Ishikawa (cell line): Measurements from ENCODE around the gene KCNMB2.

Experiments used
- RAD21 ChIP-seq: IDR thresholded peaks from 2 replicates; pipeline ENCODE4 v1.6.1; 2012; ENCODE audit warnings: low read depth
- TF ChIP-seq, protein P1 (sequence below): IDR thresholded peaks from 2 replicates; pipeline ENCODE4 v1.6.1; 2012

DNA sequence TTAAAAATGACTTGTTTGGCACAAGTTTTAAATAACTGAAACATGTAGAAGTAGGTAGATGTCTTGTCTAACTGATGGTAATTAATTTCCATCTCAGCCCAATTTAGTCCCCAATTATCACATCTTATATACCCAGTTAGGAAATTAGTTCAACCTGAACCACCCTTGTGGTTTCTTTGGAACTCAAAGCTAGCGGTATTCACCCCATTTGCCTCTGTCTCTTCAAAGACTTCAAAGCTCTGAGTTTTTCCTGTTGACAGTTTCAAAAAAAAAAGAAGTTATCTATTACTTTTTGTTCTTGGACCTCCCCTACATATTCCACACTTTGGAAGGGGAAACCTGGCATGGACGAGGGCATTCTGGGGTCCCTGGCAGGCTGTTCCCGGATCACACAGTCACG lies 236.5 kb downstream of the KCNMB2 start:
- TF ChIP-seq RAD21, result no peak
- TF ChIP-seq, protein P1, sequence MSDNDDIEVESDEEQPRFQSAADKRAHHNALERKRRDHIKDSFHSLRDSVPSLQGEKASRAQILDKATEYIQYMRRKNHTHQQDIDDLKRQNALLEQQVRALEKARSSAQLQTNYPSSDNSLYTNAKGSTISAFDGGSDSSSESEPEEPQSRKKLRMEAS, result no peak
